Endothelial cell of umbilical vein (primary cell): ENCODE data around the gene RPS6KB1. TPM values are rescaled to one million over a fixed set of nuclear protein-coding genes. Genes with fewer than 3 reads are reported as not detected.
"Not testable (repeated sequence)": the region's sequence is repeated elsewhere in the genome, so short reads cannot be mapped to it uniquely, and the experiment has no call there.

ENCODE experiments used
- BruUV-seq: library from RNA; stranded (reverse); fragments of 400-500 nt; replicated peaks from 2 replicates; lab custom pipeline; 2021; lab: Mats Ljungman, UMichigan
- CTCF ChIA-PET: fragments of 300-600, 350-600 bp; sonication (Branson Sonifier 250); formaldehyde crosslinking; loops from one replicate; lab custom pipeline; 2021; ENCODE audit warnings: antibody characterized with exemption, inconsistent platforms; lab: Charles Lee
- POLR2A ChIA-PET: fragments of 300-600, 350-600 bp; sonication (Branson Sonifier 250); formaldehyde crosslinking; loops from one replicate; lab custom pipeline; 2021; ENCODE audit warnings: antibody characterized with exemption, inconsistent platforms; lab: Charles Lee
- DNase-seq: peaks from one replicate; pipeline ENCODE4 v3.0.0-alpha.2; 2011; ENCODE audit warnings: low read depth, low spot score
- FAIRE-seq: peaks from 2 replicates; lab custom pipeline; 2011; peaks lifted over from hg19 to GRCh38; lab: Jason Lieb, UNC
- H2AFZ ChIP-seq: 2 replicates; pipeline ENCODE4 v1.6.0; 2012; ENCODE audit warnings: low read depth, low read length, control low read depth, inconsistent platforms
- H3K27ac ChIP-seq: 2 replicates; pipeline ENCODE4 v1.5.1; 2011; ENCODE audit warnings: low read depth, mild to moderate bottlenecking, control low read depth, low read length, moderate library complexity; ENCODE audit not compliant: insufficient read depth
- H3K27me3 ChIP-seq, 2 experiments: 2 replicates each; pipeline versions ENCODE4 v1.6.0 to v1.6.1; 2011; ENCODE audit warnings: low read length in 2 of 2, mixed read lengths in 1 of 2; ENCODE audit not compliant: control insufficient read depth in 2 of 2, insufficient read depth in 2 of 2
- H3K36me3 ChIP-seq, 2 experiments: 2 replicates in 1 of 2; 3 replicates in 1 of 2; pipeline ENCODE4 v1.5.1; 2011; ENCODE audit warnings: low read length in 2 of 2, mild to moderate bottlenecking in 1 of 2, moderate library complexity in 1 of 2; ENCODE audit not compliant: control insufficient read depth in 2 of 2, insufficient read depth in 2 of 2; ENCODE audit errors: extremely low read depth in 1 of 2
- H3K4me1 ChIP-seq: 3 replicates; pipeline ENCODE4 v1.5.1; 2011; ENCODE audit warnings: mild to moderate bottlenecking, low read length; ENCODE audit not compliant: control insufficient read depth, insufficient read depth; ENCODE audit errors: extremely low read depth
- H3K4me2 ChIP-seq: 2 replicates; pipeline ENCODE4 v1.6.1; 2011; ENCODE audit warnings: low read length, control low read depth, mixed read lengths; ENCODE audit not compliant: insufficient read depth
- H3K4me3 ChIP-seq, 3 experiments: fragments of 200-600 bp in 1 of 3; sonication (generic), shearing (Covaris generic) in 1 of 3; replicated peaks in 1 of 3; 2 replicates each; pipeline ENCODE4 v1.5.1; 2011 to 2016; ENCODE audit warnings: control low read depth in 3 of 3, low read length in 3 of 3, mild to moderate bottlenecking in 2 of 3, inconsistent platforms in 1 of 3, low read depth in 1 of 3, moderate library complexity in 1 of 3; ENCODE audit not compliant: insufficient read depth in 1 of 3
- H3K79me2 ChIP-seq: 2 replicates; pipeline ENCODE4 v1.6.0; 2012; ENCODE audit warnings: low read length, inconsistent platforms; ENCODE audit not compliant: control insufficient read depth, insufficient read depth
- H3K9ac ChIP-seq: replicated peaks from 2 replicates; pipeline ENCODE3; 2011; ENCODE audit warnings: low read length, control low read depth; ENCODE audit not compliant: insufficient read depth; ENCODE audit errors: extremely low read depth
- H3K9me1 ChIP-seq: replicated peaks from 3 replicates; pipeline ENCODE4 v1.6.0; 2011; ENCODE audit warnings: mild to moderate bottlenecking, low read length; ENCODE audit not compliant: control insufficient read depth, insufficient read depth; ENCODE audit errors: extremely low read depth
- H3K9me3 ChIP-seq: replicated peaks from 2 replicates; pipeline ENCODE4 v1.5.1; 2012; ENCODE audit warnings: low read length, inconsistent platforms; ENCODE audit not compliant: control insufficient read depth, insufficient read depth
- H4K20me1 ChIP-seq: replicated peaks from 2 replicates; pipeline ENCODE3; 2011; ENCODE audit warnings: mild to moderate bottlenecking, low read length; ENCODE audit not compliant: control insufficient read depth, insufficient read depth; ENCODE audit errors: extremely low read depth
- CTCF ChIP-seq, 2 donors: IDR thresholded peaks; 1 replicate in 1 of 2; 2 replicates in 1 of 2; pipeline ENCODE4 v1.5.1; 2011; ENCODE audit warnings: low read length in 2 of 2, mild to moderate bottlenecking in 2 of 2, moderate library complexity in 2 of 2, control low read depth in 1 of 2, inconsistent platforms in 1 of 2, low read depth in 1 of 2; ENCODE audit not compliant: insufficient read depth in 1 of 2; ENCODE audit errors: extremely low read depth in 1 of 2
- EZH2 ChIP-seq: IDR thresholded peaks from 2 replicates; pipeline ENCODE4 v1.6.1; 2012; ENCODE audit warnings: borderline replicate concordance, low read depth, mild to moderate bottlenecking, moderate library complexity, low read length, inconsistent platforms; ENCODE audit not compliant: severe bottlenecking
- FOS ChIP-seq: IDR thresholded peaks from 2 replicates; pipeline ENCODE4 v1.6.1; 2011; ENCODE audit warnings: mild to moderate bottlenecking, low read length, moderate library complexity, borderline replicate concordance; ENCODE audit not compliant: insufficient read depth
- GATA2 ChIP-seq: IDR thresholded peaks from 2 replicates; pipeline ENCODE4 v1.7.0; 2011; ENCODE audit warnings: low read depth, mild to moderate bottlenecking, moderate library complexity, mixed read lengths, low read length; ENCODE audit not compliant: insufficient read length, insufficient read depth
- JUN ChIP-seq: IDR thresholded peaks from 2 replicates; pipeline ENCODE4 v1.6.1; 2011; ENCODE audit warnings: borderline replicate concordance, low read depth; ENCODE audit not compliant: insufficient read length, insufficient read depth
- MYC ChIP-seq: IDR thresholded peaks from one replicate; pipeline ENCODE4 v1.6.1; 2011; ENCODE audit warnings: mild to moderate bottlenecking, low read depth, low read length
- POLR2A ChIP-seq: IDR thresholded peaks from 2 replicates; pipeline ENCODE4 v1.6.1; 2012; ENCODE audit warnings: low read depth, mild to moderate bottlenecking, control low read depth, low read length
- POLR2AphosphoS5 ChIP-seq: IDR thresholded peaks from 2 replicates; pipeline ENCODE4 v1.6.1; 2012; ENCODE audit warnings: low read depth, mild to moderate bottlenecking, control low read depth, low read length, moderate library complexity; ENCODE audit not compliant: insufficient read depth
- dilution Hi-C: fragments of 300-500 bp; cut with MboI; formaldehyde crosslinking; loops from one replicate; pipeline ENCODE4 v1.15.0; 2019; ENCODE audit warnings: low sequenced_read_pairs; ENCODE audit not compliant: extremely low pct_ligation_motif_present
- intact Hi-C: fragments of 100-400 bp; cut with micrococcal nuclease; formaldehyde crosslinking; loops from one replicate; pipeline ENCODE4 v1.10.0; 2022
- polyA plus RNA-seq, 4 experiments: library from polyadenylated mRNA; depleted of rRNA in 3 of 4; stranded (reverse) in 3 of 4; unstranded in 1 of 4; fragments of >200 nt; gene quantifications; 2 replicates each; pipeline versions ENCODE4 v1.2.1 to v1.2.3, GENCODE V29; 2011 to 2012; ENCODE audit warnings: missing spikeins in 1 of 4
- total RNA-seq: library from RNA; stranded (reverse); gene quantifications from 2 replicates; pipeline ENCODE4 v1.2.3, GENCODE V29; 2021
- TF ChIP-seq, protein P1 (sequence below): IDR thresholded peaks from 2 replicates; pipeline ENCODE4 v1.6.1; 2011; ENCODE audit not compliant: insufficient read depth, insufficient read length

Gene RPS6KB1
- total and polyA plus RNA-seq, 2 donors (not counting 3 experiments of a cell fraction or from before 2014, with no cell fraction given): 5.4 to 45.7 TPM

- H3K9ac ChIP-seq: no peak overlapping the region
- FAIRE-seq (no peak), DNase-seq (no peak)
- no peaks in the 10 kb centered on the region for H4K20me1 ChIP-seq
- no peak overlapping the region for H3K4me3 ChIP-seq
- intact Hi-C loops: no loop called here
- H3K36me3 ChIP-seq: no peaks in the 10 kb centered on the region
- POLR2A ChIA-PET: no interaction called here
- H3K4me2 ChIP-seq: no peak overlapping the region
- TF ChIP-seq, protein P1, sequence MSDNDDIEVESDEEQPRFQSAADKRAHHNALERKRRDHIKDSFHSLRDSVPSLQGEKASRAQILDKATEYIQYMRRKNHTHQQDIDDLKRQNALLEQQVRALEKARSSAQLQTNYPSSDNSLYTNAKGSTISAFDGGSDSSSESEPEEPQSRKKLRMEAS: no peak
- TF ChIP-seq JUN: no peak
- TF ChIP-seq POLR2AphosphoS5: no peak
- no peak for TF ChIP-seq FOS
- no peak for TF ChIP-seq CTCF (IDR thresholded peaks at IDR 0.05; ENCODE audit: extremely low read depth in 1 of 2, insufficient read depth in 1 of 2, low read depth in 1 of 2, low read length in 2 of 2)
- TF ChIP-seq EZH2: no peak
- TF ChIP-seq GATA2: no peak
- TF ChIP-seq MYC: no peak
- TF ChIP-seq POLR2A: no peak
- CTCF ChIA-PET: interaction anchor here (1.4 kb wide), 1 partner anchor 98 kb away, joined by 4 read pairs; no protein-coding TSS in a partner anchor
- peaks cover 27% of the 10 kb centered on the region for H3K4me1 ChIP-seq
- H3K9me3 ChIP-seq: no peaks in the 10 kb centered on the region
- no peak overlapping the region for H2AFZ ChIP-seq
- no peaks in the 10 kb centered on the region for H3K9me1 ChIP-seq
- H3K27ac ChIP-seq: no peak overlapping the region
- H3K79me2 ChIP-seq: no peaks in the 10 kb centered on the region
- H3K27me3 ChIP-seq: no peaks in the 10 kb centered on the region
- dilution Hi-C loops: no loop called here
- BruUV-seq: no TSS peak
Measured at GRCh38 chr17:59851439-59852375, 41.2 kb upstream of the RPS6KB1 start.

GRCh38 chr17:59852847-59853167, 40.1 kb upstream of the RPS6KB1 start:
- H3K36me3 ChIP-seq, H3K79me2 ChIP-seq, H3K4me3 ChIP-seq, CTCF ChIA-PET, H3K9me1 ChIP-seq, FAIRE-seq, H3K27me3 ChIP-seq, H3K9me3 ChIP-seq, DNase-seq, H3K9ac ChIP-seq, H3K4me2 ChIP-seq, dilution Hi-C loops, H4K20me1 ChIP-seq: not testable (repeated sequence)
- H3K4me1 ChIP-seq: peaks cover 26% of the 10 kb centered on the region
- peak overlapping the region; percentile 23 for H3K27ac ChIP-seq
- POLR2A ChIA-PET: interaction anchor here (1.0 to 1.6 kb wide), 5 partner anchors 9 to 145 kb away, joined by 3 to 15 read pairs (median 4); partner anchors contain the start of genes PTRH2 and VMP1
- TSS peak; percentile 16 for BruUV-seq
- intact Hi-C loops: loop anchor here (1.0 kb wide), 1 partner anchor 9 kb away; no protein-coding TSS in a partner anchor
- H2AFZ ChIP-seq: peak overlapping the region; percentile 4
